Measurements from ENCODE around the gene AGTRAP.

AGTRAP gene, protein sequence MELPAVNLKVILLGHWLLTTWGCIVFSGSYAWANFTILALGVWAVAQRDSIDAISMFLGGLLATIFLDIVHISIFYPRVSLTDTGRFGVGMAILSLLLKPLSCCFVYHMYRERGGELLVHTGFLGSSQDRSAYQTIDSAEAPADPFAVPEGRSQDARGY

DNA sequence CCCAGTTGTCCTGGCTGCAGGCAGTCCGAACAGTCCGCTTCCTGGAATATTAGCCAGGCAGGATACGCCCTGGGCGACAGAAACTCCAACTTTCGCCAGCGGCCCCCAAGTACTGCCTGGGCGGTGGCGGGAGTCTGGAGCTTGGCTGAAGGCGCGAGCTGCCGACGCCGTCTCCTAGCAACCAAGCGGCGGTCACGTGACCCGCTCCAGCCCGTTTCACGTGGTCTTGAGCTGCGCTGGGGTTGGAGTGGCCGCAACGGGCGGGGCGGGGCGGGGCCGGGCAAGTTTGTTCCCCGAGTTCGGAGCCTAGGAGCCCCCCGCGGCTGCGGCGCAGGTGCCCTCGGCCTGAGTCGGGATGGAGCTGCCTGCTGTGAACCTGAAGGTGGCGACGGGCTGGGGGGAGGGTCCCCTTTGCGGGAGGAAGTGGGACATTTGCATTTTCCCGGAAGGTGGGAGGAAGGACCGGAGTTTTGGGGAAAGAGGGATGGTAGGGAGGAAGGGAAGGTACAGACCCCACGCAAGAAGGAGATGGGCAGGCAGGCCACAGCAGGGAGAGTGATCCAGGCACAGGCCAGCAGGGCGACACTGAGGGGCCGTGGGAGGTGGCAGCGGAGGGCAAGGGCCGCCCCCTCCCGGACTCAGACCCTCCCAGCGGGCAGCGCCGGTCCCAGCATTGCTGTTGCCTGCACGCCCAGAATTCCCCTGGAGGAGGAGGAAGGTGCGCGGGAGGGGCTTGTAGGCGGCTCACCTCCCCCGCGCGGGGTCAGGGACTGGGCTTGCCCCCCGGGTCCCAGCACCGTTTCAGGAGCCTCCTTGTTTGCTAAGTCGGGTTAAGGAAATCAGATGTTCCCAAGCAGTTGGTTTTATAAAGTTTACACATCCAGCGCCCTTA lies at the start of gene AGTRAP:
TSS of gene AGTRAP (plus strand) at position 283 of the 892 bp plus-strand sequence. CDS start at position 356, 73 bp downstream.
- peak; percentile 64 for DNase-seq

DNA sequence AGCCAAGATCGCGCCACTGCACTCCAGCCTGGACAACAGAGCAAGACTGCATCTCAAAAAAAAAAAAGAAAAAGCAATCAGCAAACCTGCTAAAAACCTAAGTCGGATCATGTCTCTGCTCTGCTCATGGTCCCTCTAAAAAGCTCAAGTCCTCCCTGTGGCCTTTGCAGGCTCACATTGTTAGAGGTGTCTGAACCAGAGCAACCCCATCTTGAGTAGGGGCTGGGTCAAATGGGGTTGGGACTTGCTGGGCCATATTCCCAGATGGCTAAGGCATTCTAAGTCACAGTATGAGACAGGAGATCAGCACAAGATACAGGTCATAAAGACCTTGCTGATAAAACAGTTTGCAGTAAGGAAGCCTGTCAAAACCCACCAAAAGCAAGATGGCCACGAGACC lies 47.4 kb upstream of the AGTRAP start:
- DNase-seq = no peak

DNA sequence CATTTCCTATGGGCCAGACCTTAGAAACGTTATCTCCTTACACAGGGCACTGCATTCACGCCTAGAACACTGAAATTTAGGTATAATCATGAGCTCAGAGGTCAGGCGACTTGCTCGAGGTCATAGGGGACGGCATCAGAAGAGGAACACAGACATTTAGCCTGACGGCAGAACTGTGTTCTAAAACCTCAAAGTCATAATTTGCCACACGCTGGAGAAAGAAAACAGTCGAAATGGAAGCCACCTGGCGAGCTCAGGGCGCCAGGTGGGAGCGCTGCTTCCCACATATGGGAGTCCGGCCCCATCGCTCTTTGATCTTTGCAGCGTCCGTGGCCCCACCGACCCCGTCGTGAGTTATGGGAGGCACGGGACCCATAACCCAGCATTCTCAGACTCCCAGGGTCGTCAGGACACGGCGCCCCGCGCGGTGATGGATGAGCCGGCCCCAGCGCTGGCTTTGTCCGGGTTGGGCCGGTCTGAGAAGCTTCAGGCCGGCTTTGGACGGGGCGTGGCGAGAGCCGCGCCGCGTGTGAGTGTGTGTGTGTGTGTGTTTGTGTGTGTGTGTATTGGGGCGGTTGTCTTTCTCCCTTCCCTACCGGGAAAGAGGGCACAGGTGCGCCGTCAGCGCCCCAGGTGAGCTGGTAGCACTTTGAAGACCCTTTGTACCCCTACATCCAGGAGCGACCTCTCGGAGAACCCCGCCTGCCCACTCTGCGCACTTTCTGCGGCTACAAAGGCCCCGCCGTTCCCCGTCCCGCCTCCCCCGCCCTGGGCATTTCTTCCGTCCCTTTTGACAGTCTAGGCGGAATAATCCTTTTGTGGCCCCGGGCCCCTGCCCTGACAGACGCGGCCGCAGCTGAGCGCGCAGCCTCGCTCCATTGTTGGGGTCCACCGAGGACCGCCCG lies 45.3 kb upstream of the AGTRAP start:
- DNase-seq = no peak

DNA sequence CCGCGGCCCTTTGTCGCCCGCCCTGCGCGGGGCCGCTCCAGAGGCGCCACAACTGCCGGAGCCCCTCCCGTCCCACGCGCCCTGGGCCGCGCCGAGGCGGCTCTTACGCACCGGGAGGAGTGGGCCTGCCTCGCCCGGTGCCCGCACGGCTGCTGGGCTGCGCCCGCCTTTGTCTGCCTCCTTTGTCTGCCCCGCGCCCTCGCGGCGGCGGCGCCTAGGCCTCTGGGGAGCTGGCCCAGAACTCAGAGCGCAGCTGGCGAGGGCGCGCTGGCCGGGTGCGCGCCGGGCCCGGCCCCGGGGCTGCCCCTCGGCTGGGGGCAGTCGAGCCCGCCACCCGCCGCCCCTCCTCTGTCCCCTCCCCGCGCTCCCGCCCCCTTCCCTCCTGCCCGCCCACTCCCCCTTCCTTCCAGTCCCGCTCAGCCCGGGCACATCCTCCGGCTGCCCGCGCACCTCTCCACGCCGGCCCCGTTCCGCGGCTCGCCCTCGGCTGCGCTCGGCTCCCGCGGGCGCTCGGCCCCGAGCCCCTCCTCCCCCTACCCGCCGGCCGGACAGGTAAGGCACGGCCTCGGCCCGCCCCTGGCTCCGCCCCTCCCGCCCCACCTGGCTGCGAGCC lies 44.5 kb upstream of the AGTRAP start, which contains the start of gene DRAXIN:
TSS of gene DRAXIN (plus strand) at position 409 of the 613 bp plus-strand sequence. CDS start 14,549 bp downstream, outside the sequence.
- DNase-seq = no peak

DNA sequence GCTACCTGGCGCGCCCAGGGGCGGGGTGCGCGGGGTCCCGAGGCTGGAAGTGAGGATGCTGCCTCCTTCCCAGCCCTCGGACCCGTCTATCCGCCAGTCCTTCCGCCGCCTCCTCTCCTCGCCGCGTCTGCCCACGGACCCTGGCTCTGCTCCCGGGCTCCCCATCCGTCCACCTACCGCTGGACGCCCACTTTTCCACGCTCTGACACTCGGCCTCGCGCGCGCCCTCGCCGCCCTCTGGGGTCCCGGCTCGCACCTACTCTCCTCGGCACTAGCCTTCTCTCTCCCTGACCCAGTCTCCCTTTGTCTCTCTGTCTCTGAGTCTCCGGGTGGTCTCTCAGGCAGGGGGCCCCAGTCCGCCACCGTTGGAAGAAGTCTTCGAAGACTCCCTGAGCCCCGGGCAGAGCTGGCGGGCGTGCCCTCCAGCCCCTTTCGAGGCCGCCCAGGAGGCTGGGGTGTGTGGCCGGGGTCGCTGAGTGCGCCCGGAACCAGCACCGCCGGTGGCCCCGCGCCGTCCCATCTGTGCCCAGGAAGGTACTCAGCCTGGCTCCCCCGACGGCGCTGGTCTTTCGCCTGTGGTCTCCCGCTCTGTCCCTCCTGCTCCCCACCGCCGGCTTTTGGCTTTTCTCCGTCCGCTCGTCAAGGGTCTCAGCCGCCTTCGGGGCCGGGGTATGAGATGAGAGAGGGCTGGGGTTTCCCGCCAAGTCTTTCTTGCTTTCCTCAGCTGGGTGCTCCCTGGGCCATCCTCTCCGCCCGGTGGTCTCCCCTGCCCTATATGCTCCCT lies 43.8 kb upstream of the AGTRAP start:
- DNase-seq = no peak

DNA sequence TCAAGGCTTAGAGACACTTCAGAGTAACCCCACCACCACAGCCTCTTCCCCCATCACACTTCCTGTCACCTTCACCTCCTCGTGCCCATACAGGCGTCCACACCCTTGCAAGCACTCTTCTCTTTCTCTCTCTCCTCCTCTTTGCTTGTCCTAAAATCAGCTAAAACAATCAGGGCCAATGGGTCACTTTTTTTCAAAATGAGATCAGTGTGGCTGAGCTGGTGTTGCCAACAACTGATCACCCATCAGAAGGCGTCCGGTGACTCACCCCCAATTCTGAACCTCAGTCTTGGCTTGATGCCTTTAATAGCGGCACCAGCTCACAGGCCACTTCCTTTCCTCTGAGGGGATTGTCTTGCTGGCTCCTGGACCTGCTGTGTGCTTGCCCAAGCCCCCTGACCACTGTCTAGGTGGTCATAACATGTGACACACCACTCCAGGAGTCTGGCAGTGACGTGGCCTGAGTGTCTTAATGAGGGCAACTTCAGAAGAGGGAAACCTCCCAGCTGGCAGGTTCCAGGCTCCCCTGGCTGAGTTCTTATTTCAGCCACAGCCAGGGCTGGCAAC lies 42.8 kb upstream of the AGTRAP start:
- DNase-seq = peak; percentile 39

DNA sequence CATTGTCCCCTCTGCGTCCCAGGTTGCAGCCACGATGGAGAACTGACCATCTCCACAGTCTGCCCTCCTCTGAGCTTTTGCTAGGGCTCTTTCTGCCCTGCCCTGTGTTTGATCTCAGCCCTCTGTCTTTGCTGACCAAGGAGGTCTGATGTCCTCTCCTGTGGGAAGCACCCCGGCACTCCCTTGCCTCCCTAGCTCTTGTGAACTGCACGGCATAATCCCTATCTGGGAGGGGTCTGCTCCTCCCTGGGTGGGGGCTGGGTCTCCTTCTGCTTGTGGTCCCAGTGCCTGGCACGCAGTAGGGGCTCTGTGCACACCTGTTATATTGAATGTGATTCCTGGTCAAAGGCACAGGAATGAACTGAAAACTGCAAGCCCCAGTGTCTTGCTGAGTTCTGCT lies 42.0 kb upstream of the AGTRAP start:
- DNase-seq = no peak

DNA sequence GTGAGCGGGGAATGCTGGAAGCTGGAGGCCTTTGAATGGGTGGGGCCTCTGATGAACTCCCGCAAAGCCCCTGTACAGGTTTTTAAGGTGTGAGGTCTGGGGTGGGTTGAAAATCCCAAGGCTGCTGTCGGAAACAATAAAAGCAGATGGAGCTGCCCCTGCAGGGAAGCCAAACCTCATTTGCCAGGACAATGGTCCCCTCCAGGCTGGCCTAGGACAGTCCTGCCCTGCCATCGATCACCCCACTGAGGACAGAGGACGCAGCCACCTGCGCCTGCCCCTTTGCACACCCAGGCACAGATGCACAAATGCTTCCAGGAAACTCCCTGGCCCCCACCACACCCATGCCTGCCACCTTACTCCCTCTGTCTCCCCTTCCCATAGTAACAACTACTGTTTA lies 40.1 kb upstream of the AGTRAP start:
- DNase-seq = no peak

DNA sequence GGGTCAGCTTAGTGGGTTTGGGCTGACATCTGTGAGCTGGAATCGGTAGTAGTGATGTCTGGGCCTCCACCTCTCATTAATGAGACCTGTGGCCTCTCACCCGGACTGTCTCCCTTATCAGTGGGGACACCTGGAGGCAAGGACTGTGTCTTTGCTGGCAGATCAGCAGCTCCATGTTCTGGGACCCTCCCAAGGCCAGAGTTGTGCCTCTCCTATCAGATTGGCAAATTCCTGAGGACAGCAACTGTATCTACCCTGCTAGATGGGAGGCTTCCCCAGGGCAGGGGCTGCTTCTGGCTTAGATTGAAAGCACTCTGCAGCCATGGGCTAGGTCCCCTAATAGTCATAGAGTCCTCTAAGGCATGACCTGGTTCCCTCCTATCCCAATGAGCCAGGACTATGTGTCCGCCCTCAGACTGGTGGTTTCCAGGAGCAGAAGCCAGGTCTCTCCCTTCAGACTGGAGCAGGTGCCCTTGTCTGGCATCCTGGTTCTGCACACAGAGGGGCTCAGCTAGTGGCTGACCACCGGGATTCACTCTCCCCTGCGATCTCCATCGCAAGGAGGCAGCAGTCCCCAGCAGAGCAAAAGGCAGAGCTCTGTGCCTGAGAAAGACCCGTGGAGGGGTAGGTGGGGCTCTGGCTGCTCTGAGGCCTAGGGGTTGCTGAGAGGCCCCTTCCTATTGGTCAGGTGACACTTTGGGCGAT lies 38.6 kb upstream of the AGTRAP start:
- no peak for DNase-seq

DNA sequence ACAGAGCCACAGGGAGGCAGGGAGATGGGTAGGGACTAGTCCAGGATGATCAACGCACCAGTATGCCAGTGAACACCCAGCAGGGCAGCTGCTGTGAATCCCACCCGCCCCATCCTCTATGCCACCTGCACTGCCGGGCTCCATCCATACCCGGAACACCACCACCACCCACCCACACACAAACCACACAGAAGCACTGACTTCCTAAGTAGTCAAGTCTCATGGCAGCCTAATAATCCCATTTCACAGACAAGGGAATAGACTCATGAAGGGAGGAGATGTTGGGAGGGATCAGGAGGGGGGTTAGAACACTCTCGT lies 38.1 kb upstream of the AGTRAP start:
- DNase-seq = no peak

DNA sequence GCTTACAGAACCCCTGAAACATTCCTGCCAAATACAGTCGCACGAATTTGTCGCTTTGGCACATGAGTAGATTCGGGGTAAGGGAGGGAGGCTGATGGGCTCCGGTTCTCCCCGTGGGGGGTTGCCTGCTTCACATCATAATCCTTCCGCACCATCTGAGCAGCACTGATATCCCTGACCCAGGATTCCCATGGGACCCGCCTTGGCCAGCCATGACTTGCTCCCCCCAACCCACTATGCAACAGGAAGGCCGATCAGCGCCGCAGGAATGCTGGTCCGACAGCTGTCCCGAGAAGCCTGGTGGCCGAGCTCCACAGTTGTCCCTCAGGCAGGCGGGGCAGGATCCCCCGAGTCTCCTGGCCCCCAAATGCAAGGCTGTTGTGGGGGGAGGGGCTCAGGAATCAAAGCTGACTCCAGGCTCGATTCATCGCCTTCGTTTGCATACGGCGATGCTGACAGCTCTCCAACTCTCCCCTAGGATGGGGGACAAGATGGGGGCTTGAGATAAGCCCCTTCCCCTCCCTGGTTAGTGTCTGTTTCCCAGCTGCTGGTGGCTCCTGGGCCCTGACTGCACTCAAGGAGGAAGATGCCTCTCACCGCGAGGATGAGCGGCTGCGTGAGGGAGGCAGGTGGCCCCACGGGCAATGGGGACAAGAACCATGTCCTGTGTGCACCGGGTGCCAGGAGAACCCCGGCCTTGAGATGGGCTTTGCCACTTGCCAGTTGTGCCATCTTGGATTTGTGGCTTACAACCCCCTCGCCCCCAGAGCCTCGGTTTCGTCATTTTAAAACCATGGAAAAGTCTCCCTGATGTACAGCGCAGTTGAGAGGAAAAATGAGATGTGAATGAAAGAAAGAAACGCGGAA lies 35.1 kb upstream of the AGTRAP start:
- no peak for DNase-seq

DNA sequence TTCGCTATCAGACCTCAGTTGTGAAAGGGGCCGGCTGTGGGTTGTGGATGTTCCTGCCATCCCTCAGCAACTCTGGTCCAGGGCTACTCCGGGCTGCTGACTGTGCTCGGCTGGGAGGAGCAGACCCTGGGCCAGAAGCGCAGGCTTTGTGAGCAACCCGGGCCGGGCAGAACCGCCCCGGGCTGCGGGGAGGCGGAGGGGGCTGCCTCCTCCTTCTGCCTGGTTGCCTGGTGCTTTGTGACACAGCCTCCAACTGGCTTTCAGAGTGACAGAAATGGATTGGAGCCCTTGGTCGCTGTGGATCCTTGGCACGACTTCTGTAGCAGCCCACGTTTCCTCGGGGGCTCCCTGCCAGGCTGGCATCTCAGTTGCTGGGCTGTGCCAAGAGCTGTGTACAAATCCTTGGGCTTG lies 34.4 kb upstream of the AGTRAP start:
- no peak for DNase-seq

DNA sequence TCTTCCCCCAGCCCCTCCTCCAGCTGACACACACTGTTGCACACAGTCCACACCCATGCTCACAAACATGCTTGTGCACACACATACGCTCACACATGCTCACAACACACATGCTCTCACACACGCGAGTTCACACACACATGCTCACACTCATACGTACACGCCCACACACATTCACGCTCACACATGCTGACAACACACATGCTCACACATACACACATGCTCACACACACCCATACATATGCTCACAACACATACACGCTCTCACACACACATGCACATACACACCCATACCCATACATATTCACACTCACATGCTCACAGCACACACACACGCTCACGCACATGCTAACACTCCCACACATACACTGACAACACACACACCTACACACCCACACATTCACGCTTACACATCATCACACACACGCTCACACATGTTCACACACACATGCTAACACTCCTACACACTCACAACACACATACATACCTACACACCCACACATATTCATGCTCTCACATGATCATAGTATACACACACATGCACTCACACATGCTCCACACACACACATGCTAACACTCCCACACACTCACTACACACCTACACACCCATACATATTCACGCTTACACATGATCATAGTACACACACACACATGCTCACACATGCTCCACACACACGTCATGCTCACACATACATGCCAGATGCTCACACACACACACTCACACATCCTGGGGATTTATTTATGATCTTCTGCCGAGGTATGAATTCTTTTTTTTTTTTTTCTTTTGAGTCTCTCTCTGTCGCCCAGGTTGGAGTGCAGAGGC lies 33.7 kb upstream of the AGTRAP start:
- DNase-seq = no peak

DNA sequence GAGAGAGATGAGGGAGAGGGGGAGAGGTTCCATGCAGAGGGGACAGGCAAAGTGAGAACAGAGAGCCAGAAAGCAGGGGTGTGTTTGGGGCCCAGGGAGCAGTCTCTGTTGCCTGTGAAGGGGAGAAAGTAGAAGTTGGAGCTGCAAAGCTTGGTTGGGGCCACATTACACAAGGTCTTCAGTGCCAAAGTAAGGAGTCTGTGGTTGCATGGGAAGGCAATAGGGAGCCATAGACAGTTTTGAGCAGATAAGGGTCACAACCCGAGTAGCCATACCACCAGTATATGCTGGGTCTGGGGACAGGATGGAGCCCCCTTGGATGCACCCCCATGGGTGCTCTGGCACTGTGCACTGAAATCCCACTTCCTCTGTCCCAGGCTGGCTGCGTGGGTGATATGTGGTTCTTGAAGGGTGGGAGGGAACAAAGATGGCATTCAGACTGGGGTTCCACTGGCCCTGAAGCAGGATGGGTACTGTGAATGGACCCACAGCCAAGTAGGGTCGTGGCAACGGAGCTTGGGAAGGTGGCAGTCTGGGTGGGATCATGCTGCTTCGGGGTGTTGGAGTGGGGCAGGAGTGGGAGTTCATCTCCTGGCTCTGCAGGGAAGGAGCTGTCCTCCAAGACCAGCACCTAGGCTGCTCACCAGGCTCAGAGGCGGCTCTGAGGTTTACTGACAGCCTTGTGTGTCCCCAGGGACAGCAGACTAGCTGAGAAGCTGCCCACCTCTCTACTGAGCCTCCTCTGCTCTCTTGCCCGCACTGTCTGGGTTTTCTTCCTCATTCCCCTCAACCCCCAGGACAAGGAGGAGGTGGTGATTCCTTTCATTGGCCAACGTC lies 32.4 kb upstream of the AGTRAP start:
- DNase-seq = no peak

DNA sequence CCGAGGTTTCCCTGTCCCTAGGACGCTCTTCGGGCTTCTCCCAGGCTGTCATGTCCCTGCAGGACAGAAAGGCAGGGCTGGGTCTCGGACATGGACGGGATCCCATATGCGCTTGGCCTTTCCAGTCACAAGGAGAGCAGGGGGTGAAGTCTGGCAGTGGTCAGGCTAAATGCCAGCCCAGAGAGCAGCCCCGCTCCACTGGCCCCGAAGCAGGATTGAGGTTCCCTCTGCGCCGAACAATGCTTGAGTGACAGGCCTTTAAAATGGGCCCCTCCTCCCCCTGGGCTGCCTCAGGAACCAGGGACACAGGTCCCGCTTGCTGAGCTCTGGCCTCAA lies 31.8 kb upstream of the AGTRAP start:
- no peak for DNase-seq

DNA sequence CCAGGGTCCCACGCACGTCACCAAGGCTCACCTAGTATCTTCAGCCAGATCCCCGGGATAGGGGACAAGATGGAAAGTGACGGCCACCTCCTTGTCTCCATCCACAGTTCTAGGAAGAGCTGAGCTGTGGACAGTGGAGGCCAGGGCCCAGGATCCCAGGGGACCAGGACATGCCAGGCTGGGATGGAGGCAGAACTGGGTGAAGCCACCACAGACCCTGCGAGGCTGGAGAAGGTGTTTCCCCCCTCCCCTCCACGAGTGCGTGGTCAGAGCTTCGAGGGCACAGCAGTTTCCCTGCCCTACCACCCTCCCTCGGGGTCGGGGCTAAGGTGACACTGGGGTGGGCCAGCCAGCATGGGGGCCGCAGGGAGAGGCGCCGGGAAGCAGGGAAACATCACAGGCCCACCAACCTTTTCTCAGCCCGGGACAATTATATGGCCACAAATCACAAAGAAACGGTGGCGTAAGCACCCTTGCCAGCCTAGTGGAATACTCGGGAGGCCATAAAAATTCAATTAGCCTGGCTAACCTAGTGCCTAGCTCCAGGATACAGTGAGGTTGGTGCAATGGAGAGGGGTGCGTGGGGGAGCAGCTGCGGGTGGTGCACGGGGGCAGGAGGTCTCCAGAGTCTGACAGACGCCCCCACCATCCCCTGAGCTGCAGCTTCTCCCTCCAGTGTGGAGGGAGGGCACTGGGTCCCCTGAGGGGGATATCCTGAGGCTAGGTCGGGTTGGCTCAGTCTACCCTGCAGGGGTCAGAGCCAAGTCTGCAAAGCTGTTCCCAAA lies 31.1 kb upstream of the AGTRAP start:
- DNase-seq = no peak

DNA sequence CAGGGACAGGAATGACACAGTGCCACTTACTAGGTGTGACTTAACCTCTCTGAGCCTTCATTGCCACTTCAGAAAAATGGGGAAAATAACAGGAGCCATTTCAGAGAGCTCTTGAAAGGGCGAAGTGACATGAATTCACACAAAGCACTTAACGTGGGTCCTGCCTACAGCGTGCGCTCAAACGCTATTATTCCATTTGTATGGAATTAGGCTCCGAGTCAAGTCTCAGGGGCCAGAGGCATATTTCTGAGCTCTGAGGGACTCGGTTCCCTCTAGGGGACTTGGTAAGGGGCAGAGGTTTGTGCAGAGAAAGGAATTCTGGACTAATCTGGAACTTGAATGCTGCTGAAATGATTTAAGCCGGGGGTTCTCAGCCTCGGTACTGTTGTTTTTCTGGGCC lies 30.3 kb upstream of the AGTRAP start:
- no peak for DNase-seq

DNA sequence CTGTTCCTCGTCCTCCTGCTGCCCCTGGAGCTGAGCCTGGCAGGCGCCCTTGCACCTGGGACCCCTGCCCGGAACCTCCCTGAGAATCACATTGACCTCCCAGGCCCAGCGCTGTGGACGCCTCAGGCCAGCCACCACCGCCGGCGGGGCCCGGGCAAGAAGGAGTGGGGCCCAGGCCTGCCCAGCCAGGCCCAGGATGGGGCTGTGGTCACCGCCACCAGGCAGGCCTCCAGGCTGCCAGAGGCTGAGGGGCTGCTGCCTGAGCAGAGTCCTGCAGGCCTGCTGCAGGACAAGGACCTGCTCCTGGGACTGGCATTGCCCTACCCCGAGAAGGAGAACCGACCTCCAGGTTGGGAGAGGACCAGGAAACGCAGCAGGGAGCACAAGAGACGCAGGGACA lies 29.6 kb upstream of the AGTRAP start:
- DNase-seq = no peak
